RWPE1 (cell line): Measurements from ENCODE around the gene CSMD2.

Experiments used
- CTCF ChIA-PET: fragments of 350-600 bp; sonication (Branson Sonifier 250); formaldehyde crosslinking; extraction: SDS; loops from one replicate; lab custom pipeline; 2021; lab: Yijun Ruan, JAX
- POLR2A ChIA-PET: fragments of 400-600 bp; formaldehyde crosslinking; extraction: SDS; loops from one replicate; lab custom pipeline; 2020; ENCODE audit warnings: antibody characterized with exemption; ENCODE audit not compliant: low non-redundant PET; lab: Yijun Ruan, JAX
- DNase-seq: peaks from one replicate; pipeline ENCODE4 v3.0.0; 2012; ENCODE audit warnings: low spot score
- H3K27ac ChIP-seq: fragments of 450-650 bp; 2 replicates; pipeline ENCODE4 v1.5.1; 2017
- CTCF ChIP-seq: fragments of 450-650 bp; conservative IDR thresholded peaks from 2 replicates; pipeline ENCODE4 v1.5.1; 2017; ENCODE audit warnings: low read depth, mild to moderate bottlenecking

Gene CSMD2

GRCh38 chr1:33482412-33482811 lies 682.6 kb downstream of the CSMD2 start:
- ChIA-PET CTCF (no interaction called here), POLR2A (interaction anchor here (0.6 kb wide), 1 partner anchor 8 kb away, joined by 3 read pairs; no protein-coding TSS in a partner anchor)
- no peak for TF ChIP-seq CTCF

GRCh38 chr1:33477451-33477850 lies 687.6 kb downstream of the CSMD2 start:
- no peak for DNase-seq
- POLR2A ChIA-PET = interaction anchor here (1.1 kb wide), 1 partner anchor 15 kb away, joined by 6 read pairs; no protein-coding TSS in a partner anchor
- CTCF ChIA-PET = interaction anchor here (0.6 kb wide), 1 partner anchor 135 kb away, joined by 3 read pairs; no protein-coding TSS in a partner anchor
- H3K27ac ChIP-seq = no peak overlapping the region
- no peak for TF ChIP-seq CTCF

More at GRCh38 chr1:33482412-33482811, 682.6 kb downstream of the CSMD2 start:
- DNase-seq = no peak
- no peak overlapping the region for H3K27ac ChIP-seq

- TF ChIP-seq CTCF = no peak
- ChIA-PET POLR2A (no interaction called here), CTCF (interaction anchor here (0.6 kb wide), 1 partner anchor 1020 kb away, joined by 3 read pairs; no protein-coding TSS in a partner anchor)
- no peak for DNase-seq
- no peak overlapping the region for H3K27ac ChIP-seq
Measured at GRCh38 chr1:33473900-33474299, 691.1 kb downstream of the CSMD2 start.

GRCh38 chr1:33472269-33472980 lies 692.6 kb downstream of the CSMD2 start, which contains the start of gene ZSCAN20:
ZSCAN20 (plus strand) TSS chr1:33472645; CDS start chr1:33479289, 6,644 bp downstream.
- ChIA-PET POLR2A (interaction anchor here (0.7 kb wide), 1 partner anchor 26 kb away, joined by 5 read pairs; no protein-coding TSS in a partner anchor), CTCF (interaction anchor here (0.6 to 3.5 kb wide), 5 partner anchors 9 to 506 kb away, joined by 3 to 15 read pairs (median 4); no protein-coding TSS in a partner anchor)
- peak within 1 kb of the TSS; percentile 55 for H3K27ac ChIP-seq
- peak; percentile 94 for DNase-seq
- TF ChIP-seq CTCF = no peak

GRCh38 chr1:33471416-33471815 lies 693.6 kb downstream of the CSMD2 start:
- no peak for TF ChIP-seq CTCF
- 0 out of 2 replicates have a peak overlapping the region, but pooled peaks have one; percentile 64 for H3K27ac ChIP-seq
- CTCF ChIA-PET = interaction anchor here (0.6 to 3.5 kb wide), 7 partner anchors 8 to 372 kb away, joined by 3 to 15 read pairs (median 3); no protein-coding TSS in a partner anchor
- DNase-seq = no peak
- POLR2A ChIA-PET = no interaction called here

GRCh38 chr1:33470495-33471012 lies 694.5 kb downstream of the CSMD2 start:
- POLR2A ChIA-PET = interaction anchor here (0.6 kb wide), 2 partner anchors 119 to 1070 kb away, joined by 3 to 4 read pairs; no protein-coding TSS in a partner anchor
- CTCF ChIA-PET = interaction anchor here (0.6 to 3.5 kb wide), 15 partner anchors 9 to 1079 kb away, joined by 3 to 15 read pairs (median 3); no protein-coding TSS in a partner anchor
- peak; percentile 84 for TF ChIP-seq CTCF
- H3K27ac ChIP-seq = peak overlapping the region; percentile 64
- DNase-seq = peak; percentile 89
